Activated CD4-positive, alpha-beta T cell treated with anti-CD3 and anti-CD28 coated beads, Interleukin-2, Interleukin-4, amounts not matched to agents 100 ng/mL and 50 ng/mL, durations not matched to agents 16 hours and 8 hours (primary cell): Measurements from ENCODE around the gene TRPT1.
"Not testable (repeated sequence)": the region's sequence is repeated elsewhere in the genome, so short reads cannot be mapped to it uniquely, and the experiment has no call there.

Experiments used
- DNase-seq: peaks from one replicate; pipeline ENCODE4 v3.0.0-alpha.2; 2020; ENCODE audit warnings: low spot score

TRPT1 gene

DNA sequence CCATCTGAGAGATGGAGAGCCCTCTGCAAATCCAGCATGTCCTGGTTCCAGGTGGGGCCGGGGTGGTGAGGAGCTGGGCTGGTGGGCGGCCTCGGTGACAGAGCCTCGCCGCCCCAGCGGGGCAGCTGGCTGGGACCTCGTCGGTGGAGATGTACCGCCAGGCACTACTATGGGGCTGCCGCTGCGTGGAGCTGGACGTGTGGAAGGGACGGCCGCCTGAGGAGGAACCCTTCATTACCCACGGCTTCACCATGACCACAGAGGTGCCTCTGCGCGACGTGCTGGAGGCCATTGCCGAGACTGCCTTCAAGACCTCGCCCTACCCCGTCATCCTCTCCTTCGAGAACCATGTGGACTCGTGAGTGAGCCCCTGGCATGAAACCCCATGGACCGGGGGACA lies 32.4 kb upstream of the TRPT1 start:
- no peak for DNase-seq

DNA sequence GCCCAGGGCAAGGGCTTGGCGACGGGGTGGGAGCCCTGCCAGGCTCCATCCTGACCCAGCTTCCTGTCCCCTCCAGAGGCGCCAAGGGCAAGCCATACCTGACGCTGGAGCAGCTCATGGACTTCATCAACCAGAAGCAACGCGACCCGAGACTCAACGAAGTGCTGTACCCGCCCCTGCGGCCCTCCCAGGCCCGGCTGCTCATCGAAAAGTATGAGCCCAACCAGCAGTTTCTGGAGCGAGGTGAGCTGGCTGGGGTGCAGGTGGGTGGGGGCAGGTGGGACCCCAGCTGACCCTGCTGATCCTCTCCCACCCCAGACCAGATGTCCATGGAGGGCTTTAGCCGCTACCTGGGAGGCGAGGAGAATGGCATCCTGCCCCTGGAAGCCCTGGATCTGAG lies 30.3 kb upstream of the TRPT1 start:
- no peak for DNase-seq

DNA sequence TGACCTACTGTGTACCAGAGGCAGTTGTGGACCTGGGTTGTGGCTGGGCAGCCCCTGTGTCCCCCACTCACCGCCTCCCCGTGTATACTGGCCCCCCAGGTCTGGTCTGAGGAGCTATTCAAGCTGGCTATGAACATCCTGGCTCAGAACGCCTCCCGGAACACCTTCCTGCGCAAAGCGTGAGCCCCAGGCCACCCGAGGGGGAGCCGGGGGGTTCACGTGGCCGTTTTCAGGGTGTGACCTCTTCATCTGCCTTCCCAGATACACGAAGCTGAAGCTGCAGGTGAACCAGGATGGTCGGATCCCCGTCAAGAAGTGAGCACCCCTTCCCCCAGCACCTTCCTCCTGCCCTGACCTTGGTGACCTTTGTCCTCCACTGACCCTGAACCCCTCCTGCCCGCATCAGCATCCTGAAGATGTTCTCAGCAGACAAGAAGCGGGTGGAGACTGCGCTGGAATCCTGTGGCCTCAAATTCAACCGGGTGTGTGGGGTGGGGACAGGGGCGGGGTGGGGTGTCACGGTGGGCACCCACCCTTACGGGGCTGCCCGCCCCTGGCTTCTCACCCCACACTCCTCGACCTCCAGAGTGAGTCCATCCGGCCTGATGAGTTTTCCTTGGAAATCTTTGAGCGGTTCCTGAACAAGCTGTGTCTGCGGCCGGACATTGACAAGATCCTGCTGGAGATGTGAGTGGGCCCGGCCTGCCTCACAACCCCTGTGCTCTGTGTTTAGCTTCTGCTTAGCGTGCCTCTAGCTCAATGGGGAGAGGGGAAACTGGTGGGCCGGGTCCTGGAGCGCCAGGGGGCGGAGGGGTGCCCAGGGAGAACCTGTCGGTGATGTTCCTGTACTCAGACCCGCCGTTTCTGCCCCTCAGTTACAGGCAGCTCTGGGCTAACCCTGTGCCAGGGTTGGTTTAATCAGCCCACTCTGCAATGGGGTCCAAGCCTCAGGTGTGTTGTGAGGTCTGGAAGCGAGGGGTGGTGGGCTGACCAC lies 29.4 kb upstream of the TRPT1 start:
- no peak for DNase-seq

GRCh38 chr11:64254326-64254725 lies 28.3 kb upstream of the TRPT1 start:
- no peak for DNase-seq

- no peak for DNase-seq
Measured at GRCh38 chr11:64253481-64253880, 27.5 kb upstream of the TRPT1 start.

- no peak for DNase-seq
Measured at GRCh38 chr11:64253043-64253442, 27.1 kb upstream of the TRPT1 start.

GRCh38 chr11:64252003-64252872 lies 26.3 kb upstream of the TRPT1 start:
- no peak for DNase-seq

DNA sequence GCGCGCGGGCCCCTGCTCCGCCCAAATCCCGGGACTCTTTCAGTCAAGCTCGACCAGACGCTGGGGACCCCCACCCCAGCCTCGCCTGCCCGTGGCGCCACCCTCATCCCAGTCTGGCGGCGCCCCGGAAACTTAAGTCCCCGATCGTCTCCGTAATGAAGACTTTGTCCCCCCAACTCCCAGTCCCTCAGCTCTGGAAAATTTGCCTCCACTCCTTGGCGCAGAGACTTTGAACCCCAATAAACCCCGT lies 25.7 kb upstream of the TRPT1 start:
- no peak for DNase-seq

GRCh38 chr11:64251016-64251752 lies 25.2 kb upstream of the TRPT1 start, which contains the start of gene PLCB3:
PLCB3 (plus strand) TSS chr11:64251530; CDS start chr11:64251650, 120 bp downstream.
- no peak for DNase-seq

GRCh38 chr11:64250415-64251015 lies 24.5 kb upstream of the TRPT1 start:
- DNase-seq = no peak

DNA sequence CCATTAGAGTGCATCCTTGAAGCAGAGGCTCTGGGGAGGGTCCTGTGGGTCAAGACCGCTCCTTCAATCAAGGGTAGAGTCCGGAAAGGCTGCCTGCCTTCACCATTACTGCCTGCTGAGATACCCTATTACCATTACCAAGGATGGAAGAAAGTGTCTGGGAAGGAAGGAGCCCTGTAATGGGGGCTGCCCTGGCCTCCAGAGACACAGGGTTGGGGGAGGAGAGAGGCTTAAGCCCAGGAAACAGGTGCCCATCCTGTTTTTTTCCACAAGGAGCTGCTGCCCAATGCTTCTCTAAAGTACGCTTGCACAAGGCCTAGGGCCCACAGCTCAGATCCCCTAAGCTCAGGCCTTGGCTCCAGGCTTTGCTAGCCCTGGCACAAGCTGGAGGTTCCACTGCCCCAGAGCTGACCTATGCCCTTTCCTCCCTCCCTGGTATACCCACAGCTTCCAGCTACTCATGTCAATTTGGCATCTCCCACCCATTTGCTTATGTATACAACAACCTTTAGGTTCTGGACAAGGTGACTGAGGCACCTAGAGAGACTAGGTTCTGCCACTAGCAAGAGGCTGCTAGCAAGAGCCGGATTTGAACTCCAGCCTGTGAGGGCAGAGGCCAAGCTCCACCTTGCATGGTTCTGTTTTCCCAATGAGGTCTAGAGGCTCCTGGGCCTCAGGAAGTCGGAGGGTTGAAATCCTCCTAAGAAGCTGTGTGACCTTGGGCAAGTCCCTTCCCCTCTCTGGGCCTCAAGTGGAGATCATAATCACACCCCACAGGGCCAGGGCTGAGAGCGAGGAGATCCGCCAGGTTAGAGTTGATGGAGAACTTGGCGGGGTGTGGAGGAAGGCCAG lies 23.8 kb upstream of the TRPT1 start:
- no peak for DNase-seq

- no peak for DNase-seq
Measured at GRCh38 chr11:64249038-64249437, 23.1 kb upstream of the TRPT1 start.

- no peak for DNase-seq
Measured at GRCh38 chr11:64248578-64248977, 22.6 kb upstream of the TRPT1 start.

DNA sequence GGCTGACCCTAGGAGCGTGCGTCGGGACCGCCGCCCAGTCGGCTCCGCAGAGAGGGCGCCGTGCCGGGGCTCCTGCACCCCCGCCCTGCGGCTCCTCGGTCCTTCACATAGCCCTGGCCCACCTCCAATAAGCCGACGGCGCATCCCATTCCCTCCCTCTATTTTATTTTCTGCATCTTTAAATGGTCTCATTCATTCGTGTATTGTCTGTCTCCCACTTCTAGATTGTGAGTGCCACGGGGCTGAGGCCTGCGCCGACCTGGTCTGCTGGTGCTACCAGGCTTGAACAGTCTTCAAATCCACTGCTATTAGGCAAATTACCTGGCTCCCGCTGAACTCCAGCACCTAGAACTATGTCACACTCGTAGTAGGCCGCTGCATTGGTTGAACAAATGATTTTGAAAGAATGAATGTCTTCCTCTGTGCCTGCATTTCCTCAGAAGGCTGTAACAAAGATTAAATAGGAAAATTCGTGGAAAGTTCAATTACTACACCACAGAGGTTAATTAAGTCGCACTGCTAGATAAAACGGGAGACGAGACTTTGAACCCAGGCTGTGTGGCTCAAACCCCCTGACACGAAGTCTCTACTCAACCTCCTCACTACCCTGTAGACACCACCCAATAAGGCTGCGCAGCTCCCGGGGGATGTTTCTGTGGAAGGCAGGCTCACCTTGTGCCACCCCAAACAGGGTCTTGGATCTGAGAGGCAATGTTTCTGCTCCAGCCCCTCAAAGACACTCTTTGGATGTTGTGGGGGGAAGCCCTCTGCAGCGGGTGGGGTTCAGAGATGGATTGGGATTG lies 21.9 kb upstream of the TRPT1 start:
- DNase-seq = no peak

- peak; percentile 86 for DNase-seq
Measured at GRCh38 chr11:64246871-64247728, 21.1 kb upstream of the TRPT1 start, which contains the start of gene PPP1R14B. PPP1R14B (minus strand) TSS chr11:64246943; CDS start chr11:64246673, 270 bp downstream.

DNA sequence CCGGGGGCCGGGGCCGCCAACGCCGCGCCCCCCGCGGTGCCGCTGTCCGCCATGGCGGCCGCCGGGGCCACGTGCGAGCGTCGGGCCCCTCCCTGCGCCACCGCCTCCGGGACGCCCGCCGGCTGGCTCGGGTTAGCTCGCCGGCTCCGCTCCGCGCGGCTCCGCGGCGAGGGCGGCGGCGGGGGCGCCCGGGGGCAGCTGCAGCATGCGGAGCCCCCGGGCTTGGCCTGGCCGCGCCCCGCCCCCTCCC lies 20.6 kb upstream of the TRPT1 start:
- not testable (repeated sequence) for DNase-seq

- DNase-seq = peak; percentile 67
Measured at GRCh38 chr11:64245797-64246620, 20.0 kb upstream of the TRPT1 start.

- no peak for DNase-seq
Measured at GRCh38 chr11:64245401-64245796, 19.4 kb upstream of the TRPT1 start.
